Measurements from ENCODE around the gene TAF1A. TPM values are rescaled to one million over a fixed set of nuclear protein-coding genes. Genes with fewer than 3 reads are reported as not detected.

Gene TAF1A
- total RNA-seq, 1 experiment from 2014 or later = 15.7 TPM

- no peak for DNase-seq (ENCODE audit: low read depth)
These were observed 7.0 kb upstream of the TAF1A start for GRCh38 chr1:222596696-222597095.

GRCh38 chr1:222594789-222595188, 5.1 kb upstream of the TAF1A start:
- no peak for DNase-seq (ENCODE audit: low read depth)

DNA sequence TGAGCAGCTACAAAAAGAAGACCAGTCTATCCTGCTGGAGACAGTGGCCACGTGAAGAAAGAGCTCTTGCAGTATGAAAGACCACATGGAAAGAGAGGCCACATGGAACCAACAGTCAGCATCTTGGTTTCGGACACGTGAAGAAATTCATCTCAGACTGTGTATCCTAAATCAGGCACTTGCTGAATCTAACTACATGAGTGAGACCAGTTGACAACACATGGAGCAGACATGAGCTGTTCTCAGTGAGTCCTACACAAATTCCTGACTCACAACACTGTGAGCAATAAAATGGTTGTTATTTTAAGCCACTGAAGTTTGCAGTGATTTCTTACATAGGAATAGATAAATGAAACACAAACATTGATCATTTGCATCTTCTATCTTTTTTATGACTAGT, 2.4 kb upstream of the TAF1A start:
- peak; percentile 43 for DNase-seq (ENCODE audit: low read depth)

- DNase-seq (ENCODE audit: low read depth) = no peak
These were observed 1.6 kb downstream of the TAF1A start for GRCh38 chr1:222588135-222588534.

GRCh38 chr1:222586842-222587241, 2.9 kb downstream of the TAF1A start:
- no peak for DNase-seq (ENCODE audit: low read depth)

GRCh38 chr1:222583079-222583478, 6.7 kb downstream of the TAF1A start:
- no peak for DNase-seq (ENCODE audit: low read depth)

DNA sequence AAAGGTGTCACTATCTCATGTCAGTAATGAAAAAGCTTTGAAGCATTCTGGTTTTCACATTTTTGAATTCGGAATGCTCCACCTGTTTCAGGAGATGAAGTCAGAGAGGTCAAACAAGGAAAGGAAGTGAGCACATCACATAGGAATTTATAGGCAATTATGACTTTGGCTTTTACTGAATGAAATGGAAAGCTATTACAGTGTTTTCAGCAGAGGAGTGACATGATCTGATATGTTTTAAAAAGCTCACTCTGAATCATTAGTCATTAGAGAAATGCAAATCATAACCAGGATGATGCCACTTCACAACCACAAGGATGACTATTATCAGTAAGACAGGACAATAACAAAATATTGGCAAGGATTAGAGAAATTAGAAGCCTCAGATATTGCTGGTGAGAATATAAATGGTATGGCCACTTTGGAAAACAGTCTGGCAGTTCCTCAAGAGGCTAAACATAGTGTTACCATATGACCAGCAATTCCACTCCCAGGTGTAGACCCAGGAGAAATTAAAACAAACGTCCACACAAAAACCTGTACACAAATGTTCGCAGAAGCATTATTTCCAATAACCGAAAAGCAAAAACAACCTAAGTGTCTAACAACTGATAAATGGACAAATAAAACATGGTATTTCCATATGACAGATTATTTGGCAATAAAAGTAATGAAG, 7.5 kb downstream of the TAF1A start:
- peak; percentile 79 for DNase-seq (ENCODE audit: low read depth)

- DNase-seq (ENCODE audit: low read depth) = no peak
These were observed 10.4 kb downstream of the TAF1A start for GRCh38 chr1:222579316-222579715.

DNA sequence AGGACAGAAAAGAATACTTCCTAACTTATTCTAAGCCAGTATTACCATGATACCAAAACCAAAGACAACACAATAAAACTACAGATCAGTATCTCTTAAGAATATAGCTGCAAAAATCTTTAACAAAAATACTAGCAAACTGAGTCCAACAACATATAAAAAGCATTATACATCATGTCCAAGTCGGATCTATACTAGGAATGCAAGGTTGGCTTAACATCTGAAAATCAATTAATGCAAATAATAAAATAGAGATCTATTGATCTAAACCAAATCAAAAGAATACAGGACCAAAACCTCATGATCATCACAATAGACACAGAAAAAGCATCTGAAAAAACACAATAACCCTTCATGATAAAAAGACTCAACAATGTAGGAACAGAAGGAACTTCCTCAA, 18.9 kb downstream of the TAF1A start:
- no peak for DNase-seq (ENCODE audit: low read depth)

DNA sequence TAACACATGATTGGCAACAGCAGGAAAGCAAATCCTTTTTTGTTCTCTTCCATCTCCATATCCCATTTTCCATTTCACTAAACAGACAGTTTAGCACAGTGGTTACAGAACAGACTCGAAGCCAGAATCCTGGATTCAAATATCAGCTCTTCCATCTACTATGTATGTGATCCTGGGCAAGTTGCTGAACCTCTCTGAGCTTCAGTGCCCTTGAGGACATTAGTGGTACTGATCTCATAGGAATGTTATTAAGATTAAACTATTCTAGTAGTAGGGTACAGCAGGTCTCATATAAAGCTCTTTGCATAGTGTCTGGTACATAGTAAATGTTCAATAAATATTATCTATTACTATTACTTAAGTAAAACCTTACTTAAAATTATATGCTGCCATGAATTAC, 28.1 kb downstream of the TAF1A start:
- no peak for DNase-seq (ENCODE audit: low read depth)

DNA sequence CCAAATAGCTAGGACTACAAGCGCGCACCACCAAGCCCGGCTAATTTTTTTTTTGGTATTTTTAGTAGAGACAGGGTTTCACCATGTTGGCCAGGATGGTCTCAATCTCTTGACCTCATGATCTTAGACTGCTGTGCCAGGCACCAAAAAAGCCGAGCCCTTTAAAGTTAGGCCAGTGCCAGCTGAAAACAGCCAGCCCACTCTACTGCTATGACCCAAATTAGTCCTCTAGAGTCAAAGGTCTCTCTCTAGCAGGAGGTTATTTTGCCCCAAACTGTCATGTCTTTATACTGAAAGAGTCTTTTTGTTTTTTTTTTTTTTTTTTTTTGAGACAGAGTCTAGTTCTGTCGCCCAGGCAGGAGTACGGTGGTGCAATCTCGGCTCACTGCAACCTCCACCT, 32.2 kb downstream of the TAF1A start:
- DNase-seq (ENCODE audit: low read depth) = no peak

DNA sequence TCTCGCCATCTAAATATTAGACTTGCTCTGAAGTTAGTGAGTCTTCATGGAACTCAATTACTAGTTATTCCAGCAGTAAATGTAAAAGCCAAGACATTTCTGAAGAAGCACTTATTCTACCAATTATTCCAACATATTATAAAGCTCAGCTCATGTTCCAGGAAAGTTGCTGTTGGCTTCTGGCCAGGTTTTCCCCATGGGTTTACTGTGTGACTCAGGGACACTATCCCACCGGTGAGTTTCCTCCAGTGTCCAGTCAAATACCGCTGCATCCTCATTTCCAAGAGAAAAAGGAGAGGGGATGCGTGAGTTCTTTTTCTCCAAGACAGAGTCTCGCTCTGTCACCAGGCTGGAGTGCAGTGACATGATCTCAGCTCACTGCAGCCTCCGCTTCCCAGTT, 32.6 kb downstream of the TAF1A start:
- DNase-seq (ENCODE audit: low read depth) = peak; percentile 54

DNA sequence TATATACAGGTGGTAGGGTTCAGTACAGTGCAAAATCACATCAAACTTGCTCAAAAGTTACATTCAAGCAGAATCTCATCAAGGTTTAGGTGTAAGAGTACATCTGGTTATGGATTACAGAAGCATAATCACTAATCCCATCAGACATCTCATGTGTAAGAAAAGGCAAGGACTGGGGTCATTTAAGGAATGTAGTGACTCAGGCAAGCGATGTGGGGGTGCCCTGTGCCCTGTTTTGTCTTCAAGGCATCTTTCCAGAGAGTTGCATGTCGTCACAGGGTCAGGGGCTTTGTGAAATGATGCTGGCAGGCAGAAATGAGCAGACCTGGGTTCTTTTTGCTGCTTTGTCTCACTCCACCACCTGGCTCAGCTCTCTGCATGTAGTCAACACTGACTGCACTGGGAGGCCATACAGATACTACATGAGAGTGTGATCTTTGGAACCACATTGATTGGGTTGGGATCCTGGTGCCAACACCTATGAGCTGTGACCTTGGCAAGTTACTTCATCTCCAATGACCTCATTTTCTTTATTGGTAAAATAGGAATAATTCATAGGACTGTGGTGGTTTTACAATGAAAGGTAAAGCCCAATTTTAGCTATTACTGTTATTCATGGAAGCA, 33.6 kb downstream of the TAF1A start:
- DNase-seq (ENCODE audit: low read depth) = no peak

GRCh38 chr1:222554177-222554576, 35.6 kb downstream of the TAF1A start:
- no peak for DNase-seq (ENCODE audit: low read depth)

DNA sequence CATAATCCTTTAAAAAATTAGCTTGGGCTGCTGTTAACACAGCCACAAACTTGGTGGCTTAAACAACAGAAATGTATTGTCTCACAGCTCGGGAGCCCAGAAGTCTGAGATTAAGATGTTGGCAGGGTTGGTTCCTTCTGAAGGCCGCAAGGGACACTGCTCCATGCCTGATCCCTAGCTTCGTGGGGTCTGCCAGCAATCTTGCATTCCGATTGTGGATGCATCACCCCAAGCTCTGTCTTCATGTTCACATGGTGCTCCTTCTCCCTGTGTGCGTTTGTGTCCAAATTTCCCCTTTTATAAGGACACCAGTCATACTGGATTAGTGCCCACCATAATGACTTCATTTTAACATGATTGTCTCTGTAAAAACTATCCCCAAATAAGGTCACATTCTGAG, 36.9 kb downstream of the TAF1A start:
- DNase-seq (ENCODE audit: low read depth) = no peak

DNA sequence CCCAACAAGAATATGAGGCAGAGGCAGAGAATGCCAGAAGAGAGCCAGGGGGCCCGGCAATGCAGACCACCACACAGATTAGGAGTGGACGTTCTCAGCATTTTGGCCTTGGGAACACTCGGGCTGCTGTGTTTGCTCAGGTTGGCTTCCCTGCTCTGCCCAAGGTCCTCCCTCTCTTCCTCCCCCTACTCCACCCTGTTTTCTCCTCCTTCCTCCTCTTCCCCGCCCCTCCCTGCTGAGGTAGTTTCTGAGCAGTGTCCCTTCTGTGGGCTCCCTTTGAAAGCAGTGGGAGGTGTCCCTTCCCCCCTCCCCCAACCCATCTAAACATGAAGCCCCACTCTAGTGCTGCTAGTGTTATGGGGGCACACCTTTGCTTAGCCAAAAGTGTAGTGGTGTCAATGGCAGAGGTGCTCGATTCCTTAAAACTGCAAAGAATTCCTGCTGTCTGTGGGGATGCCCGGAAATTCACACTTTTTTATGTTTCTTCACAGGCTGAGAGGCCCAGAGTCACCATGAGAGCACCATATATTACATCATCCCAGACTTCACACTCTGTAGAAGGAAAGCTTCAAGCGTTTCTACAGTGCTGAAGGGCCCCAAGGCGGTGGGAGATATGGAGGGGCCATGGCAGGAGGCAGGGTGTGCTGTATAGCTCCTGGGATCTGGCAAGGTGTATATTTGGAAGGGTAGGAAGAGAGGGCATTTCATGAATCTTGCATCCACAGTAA, 41.6 kb downstream of the TAF1A start, which contains the start of gene HHIPL2:
Gene HHIPL2, minus strand, starts transcription at position 161 of the 728 bp plus-strand sequence. Its CDS starts 60 bp downstream, at position 101.
- no peak for DNase-seq (ENCODE audit: low read depth)

GRCh38 chr1:222547260-222547614, 42.5 kb downstream of the TAF1A start:
- no peak for DNase-seq (ENCODE audit: low read depth)

DNA sequence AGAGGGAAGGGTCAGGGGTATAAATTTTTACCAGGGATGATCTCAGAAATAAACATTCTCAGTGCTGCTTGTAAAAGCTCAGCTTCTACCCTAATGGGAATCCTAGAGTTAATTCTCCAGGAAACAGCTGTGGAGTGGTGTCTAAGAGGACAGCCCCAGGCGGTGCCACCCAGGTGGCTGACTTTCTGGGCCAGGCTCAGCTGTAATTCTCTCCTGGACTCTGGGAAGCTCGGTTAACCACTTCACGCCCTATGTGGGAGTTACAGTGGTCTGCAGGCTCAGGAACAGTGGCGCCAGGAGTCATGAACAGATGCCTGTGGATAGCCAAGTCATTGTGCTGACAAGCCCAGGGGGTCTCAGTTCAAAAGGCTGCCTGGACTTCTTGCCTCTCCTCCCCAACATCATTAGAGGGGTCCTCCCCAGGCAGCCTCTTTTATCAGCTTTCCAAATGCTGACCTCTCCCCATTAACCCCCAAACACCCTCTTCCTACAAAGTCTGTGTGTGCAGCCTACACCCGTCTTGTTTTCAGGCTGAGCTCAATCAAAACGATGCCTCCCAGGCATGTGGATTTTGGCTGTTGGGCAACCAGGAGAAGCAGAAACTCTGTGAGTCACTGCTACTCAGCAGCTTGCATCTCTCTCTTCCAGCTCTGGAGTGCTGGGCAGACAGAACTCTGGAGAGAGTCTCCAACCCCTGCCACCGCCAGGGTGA, 43.0 kb downstream of the TAF1A start:
- DNase-seq (ENCODE audit: low read depth) = peak; percentile 94

DNA sequence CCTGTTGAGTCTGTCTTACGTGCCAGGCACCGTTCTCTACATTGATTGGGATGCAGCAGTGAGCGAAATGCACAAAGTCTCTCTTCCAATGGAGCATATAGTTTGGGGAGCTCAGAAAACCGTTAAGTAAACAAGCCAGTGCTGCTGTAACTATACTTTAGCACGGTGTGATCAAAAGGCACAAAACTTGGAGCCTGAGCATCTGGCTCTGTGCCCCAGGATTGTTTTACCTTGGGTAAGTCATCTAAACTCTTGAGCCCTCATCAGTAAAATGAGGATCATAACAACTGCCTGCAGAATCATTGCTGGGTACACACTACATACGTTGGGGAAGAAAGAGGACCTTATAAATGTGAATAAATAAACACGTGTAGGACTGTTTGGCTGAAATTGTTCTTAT, 43.6 kb downstream of the TAF1A start:
- DNase-seq (ENCODE audit: low read depth) = no peak

DNA sequence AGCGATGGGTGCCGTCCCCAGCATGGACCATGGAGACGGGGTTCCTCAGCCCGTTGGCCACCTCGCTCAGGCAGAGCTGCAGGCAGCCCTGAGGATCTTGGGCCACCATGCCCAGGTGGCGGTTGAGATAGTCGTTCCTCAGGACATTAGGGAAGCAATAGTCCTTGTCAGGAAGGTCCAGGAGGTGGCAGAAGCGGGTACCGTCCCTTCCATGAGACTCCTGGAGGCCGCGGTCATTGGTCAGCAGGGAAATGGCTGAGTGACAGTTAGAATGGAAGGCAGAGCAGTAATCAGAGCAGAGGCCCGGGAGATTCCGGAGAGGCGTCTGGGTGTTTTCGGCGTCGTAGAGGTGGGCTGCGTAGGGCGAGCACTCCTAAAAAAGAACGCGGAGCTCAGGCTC, 45.9 kb downstream of the TAF1A start:
- DNase-seq (ENCODE audit: low read depth) = no peak

GRCh38 chr1:222540598-222540995, 49.1 kb downstream of the TAF1A start:
- no peak for DNase-seq (ENCODE audit: low read depth)

GRCh38 chr1:222539951-222540597, 49.7 kb downstream of the TAF1A start:
- peak; percentile 20 for DNase-seq (ENCODE audit: low read depth)

Measured in LHCN-M2 (cell line).